Upper lobe of left lung (tissue), 6 donors: Measurements from ENCODE around the gene STRIP1. TPM values are rescaled to one million over a fixed set of nuclear protein-coding genes. Genes with fewer than 3 reads are reported as not detected.

Experiments used
- ATAC-seq, 2 donors: fragments of 200-7000 bp; cut with Tn5 transposase; one replicate each; pipeline ENCODE4 v1.9.1; 2022; ENCODE audit warnings: mild to moderate bottlenecking in 2 of 2, moderate library complexity in 2 of 2; ENCODE audit not compliant: low FRiP score in 2 of 2
- DNase-seq, 2 donors: peaks; one replicate each; pipeline ENCODE4 v3.0.0-alpha.2; 2019 to 2020
- H3K27ac ChIP-seq, 4 donors: fragments of 200-600 bp; sonication (generic); one replicate each; pipeline ENCODE4 v1.5.1; 2016 to 2019
- H3K27me3 ChIP-seq, 4 donors: fragments of 200-600 bp; sonication (generic); one replicate each; pipeline ENCODE4 v1.5.1; 2017 to 2019
- H3K36me3 ChIP-seq, 4 donors: fragments of 200-600 bp; sonication (generic); one replicate each; pipeline ENCODE4 v1.5.1; 2016 to 2019
- H3K4me1 ChIP-seq, 4 donors: fragments of 200-600 bp; sonication (generic); one replicate each; pipeline ENCODE4 v1.5.1; 2018 to 2019
- H3K4me3 ChIP-seq, 4 donors: fragments of 200-600 bp; sonication (generic); one replicate each; pipeline ENCODE4 v1.5.1; 2017 to 2019; ENCODE audit warnings: mild to moderate bottlenecking in 2 of 4, moderate library complexity in 1 of 4
- H3K9me3 ChIP-seq, 4 donors: fragments of 200-600 bp; sonication (generic); one replicate each; pipeline ENCODE4 v1.5.1; 2018 to 2019
- EP300 ChIP-seq, 4 donors: sonication (generic); formaldehyde crosslinking; IDR thresholded peaks; one replicate each; pipeline ENCODE4 v1.5.1; 2017; ENCODE audit warnings: antibody characterized with exemption in 4 of 4, control low read depth in 2 of 4
- POLR2A ChIP-seq, 4 donors: fragments of 450-650 bp; IDR thresholded peaks; one replicate each; pipeline ENCODE4 v1.5.1; 2016 to 2017; ENCODE audit warnings: antibody characterized with exemption in 4 of 4, mild to moderate bottlenecking in 2 of 4
- POLR2AphosphoS5 ChIP-seq, 2 donors: sonication (generic); formaldehyde crosslinking; IDR thresholded peaks; one replicate each; pipeline ENCODE4 v1.5.1; 2017; ENCODE audit warnings: antibody characterized with exemption in 2 of 2
- WGBS, 2 donors: methylation state at CpG; one replicate each; pipeline ENCODE4 v1.1.5; 2017 to 2018; 5-methylcytosine and 5-hydroxymethylcytosine counted together
- total RNA-seq, 6 donors: library from RNA; depleted of rRNA in 4 of 6; stranded (reverse); fragments of >200 nt in 4 of 6; gene quantifications; one replicate each; pipeline versions ENCODE4 v1.1.0 to v1.2.1, GENCODE V29; 2016 to 2021
- TF ChIP-seq, protein P1 (sequence below), 6 experiments: fragments of 450-650 bp in 4 of 6; fragments of 200-600 bp in 2 of 6; sonication (generic) in 2 of 6; IDR thresholded peaks; one replicate each; pipeline ENCODE4 v1.5.1; 2016 to 2019; ENCODE audit warnings: antibody characterized with exemption in 6 of 6
- donor health status: DM: no; HTN: no; CAD: no; lungs with moderate emphysema.
- donor health status: DM: no; HTN: yes; CAD: no; lungs with severe emphysema.

STRIP1 gene
- total RNA-seq, 6 donors from 2014 or later = 29.2 to 62.9 (median 34.3) TPM

- TF ChIP-seq POLR2AphosphoS5 (IDR thresholded peaks at IDR 0.05) (no peak), POLR2A (IDR thresholded peaks at IDR 0.05) (no peak), EP300 (IDR thresholded peaks at IDR 0.05) (no peak)
- TF ChIP-seq, protein P1, sequence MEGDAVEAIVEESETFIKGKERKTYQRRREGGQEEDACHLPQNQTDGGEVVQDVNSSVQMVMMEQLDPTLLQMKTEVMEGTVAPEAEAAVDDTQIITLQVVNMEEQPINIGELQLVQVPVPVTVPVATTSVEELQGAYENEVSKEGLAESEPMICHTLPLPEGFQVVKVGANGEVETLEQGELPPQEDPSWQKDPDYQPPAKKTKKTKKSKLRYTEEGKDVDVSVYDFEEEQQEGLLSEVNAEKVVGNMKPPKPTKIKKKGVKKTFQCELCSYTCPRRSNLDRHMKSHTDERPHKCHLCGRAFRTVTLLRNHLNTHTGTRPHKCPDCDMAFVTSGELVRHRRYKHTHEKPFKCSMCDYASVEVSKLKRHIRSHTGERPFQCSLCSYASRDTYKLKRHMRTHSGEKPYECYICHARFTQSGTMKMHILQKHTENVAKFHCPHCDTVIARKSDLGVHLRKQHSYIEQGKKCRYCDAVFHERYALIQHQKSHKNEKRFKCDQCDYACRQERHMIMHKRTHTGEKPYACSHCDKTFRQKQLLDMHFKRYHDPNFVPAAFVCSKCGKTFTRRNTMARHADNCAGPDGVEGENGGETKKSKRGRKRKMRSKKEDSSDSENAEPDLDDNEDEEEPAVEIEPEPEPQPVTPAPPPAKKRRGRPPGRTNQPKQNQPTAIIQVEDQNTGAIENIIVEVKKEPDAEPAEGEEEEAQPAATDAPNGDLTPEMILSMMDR (IDR thresholded peaks at IDR 0.05) = no peak
- peak in 1 of 2 donors; percentile 11 for ATAC-seq
Measured at GRCh38 chr1:110012100-110012780, 22.2 kb upstream of the STRIP1 start.

DNA sequence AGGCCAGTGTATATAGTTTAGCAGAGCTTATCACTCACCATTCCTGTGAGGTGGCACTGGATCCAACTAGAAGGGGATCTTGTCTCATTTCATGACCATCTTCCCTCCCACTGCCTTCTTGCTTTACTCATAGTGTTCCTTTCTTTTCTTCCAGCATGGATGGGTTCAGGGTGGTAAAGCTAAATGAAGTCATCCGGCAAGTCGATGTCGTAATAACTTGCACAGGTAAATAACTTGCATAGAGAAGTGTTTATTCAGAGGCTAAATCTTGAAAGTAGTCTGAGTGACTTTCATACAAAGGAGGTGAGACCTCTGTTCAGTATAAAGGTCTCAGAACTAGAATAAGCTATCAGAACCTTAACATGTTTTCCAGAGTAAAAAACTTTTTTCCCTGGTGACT is 16.6 kb upstream of the STRIP1 start:
- Histone ChIP-seq H3K4me3 (no peak overlapping the region), H3K27me3 (no peaks in the 10 kb centered on the region), H3K4me1 (no peaks in the 10 kb centered on the region), H3K9me3 (no peaks in the 10 kb centered on the region), H3K36me3 (peaks cover 65 to 100% (median 93%) of the 10 kb centered on the region in 4 donors), H3K27ac (no peak overlapping the region)
- TF ChIP-seq EP300 (IDR thresholded peaks at IDR 0.05) (no peak), POLR2A (IDR thresholded peaks at IDR 0.05) (no peak), POLR2AphosphoS5 (IDR thresholded peaks at IDR 0.05) (no peak)
- TF ChIP-seq, protein P1 (IDR thresholded peaks at IDR 0.05) = no peak
- ATAC-seq (no peak), DNase-seq (no peak)
- WGBS, 2 donors = 71 to 88% methylated on average over 3 of the region's 3 CpGs

More at GRCh38 chr1:110012100-110012780, 22.2 kb upstream of the STRIP1 start:
- Histone ChIP-seq H3K9me3 (no peaks in the 10 kb centered on the region), H3K27me3 (no peaks in the 10 kb centered on the region), H3K27ac (no peak overlapping the region), H3K4me3 (no peak overlapping the region), H3K36me3 (peaks cover 54 to 84% (median 63%) of the 10 kb centered on the region in 4 donors), H3K4me1 (peaks cover 0 to 3% (median 1%) of the 10 kb centered on the region in 4 donors)
- WGBS, 2 donors = 85 to 86% methylated on average over 6 of the region's 6 CpGs
- DNase-seq = no peak

DNA sequence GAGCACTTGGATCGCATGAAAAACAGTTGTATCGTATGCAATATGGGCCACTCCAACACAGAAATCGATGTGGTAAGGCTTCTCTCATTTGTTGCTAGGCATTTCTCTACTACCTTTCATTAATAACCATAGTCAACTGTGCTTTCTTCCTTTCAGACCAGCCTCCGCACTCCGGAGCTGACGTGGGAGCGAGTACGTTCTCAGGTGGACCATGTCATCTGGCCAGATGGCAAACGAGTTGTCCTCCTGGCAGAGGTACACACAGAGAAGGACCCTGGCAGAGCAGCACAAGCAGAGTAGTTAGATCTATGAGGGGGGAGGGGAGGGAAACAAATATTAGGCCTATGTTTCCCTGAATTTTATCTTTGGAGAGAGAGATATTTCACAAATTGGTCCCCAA is 16.0 kb upstream of the STRIP1 start:
- Histone ChIP-seq H3K4me1 (no peaks in the 10 kb centered on the region), H3K4me3 (no peak overlapping the region), H3K27ac (no peak overlapping the region), H3K9me3 (no peaks in the 10 kb centered on the region), H3K27me3 (no peaks in the 10 kb centered on the region), H3K36me3 (peaks cover 70 to 100% (median 94%) of the 10 kb centered on the region in 4 donors)
- 91 to 96% methylated on average over 9 of the region's 9 CpGs for WGBS, 2 donors
- ATAC-seq (no peak), DNase-seq (no peak)
- TF ChIP-seq, protein P1 (IDR thresholded peaks at IDR 0.05) = no peak
- no peak for TF ChIP-seq POLR2A (IDR thresholded peaks at IDR 0.05)
- no peak for TF ChIP-seq EP300 (IDR thresholded peaks at IDR 0.05)
- no peak for TF ChIP-seq POLR2AphosphoS5 (IDR thresholded peaks at IDR 0.05)

GRCh38 chr1:110019770-110020169 is 14.7 kb upstream of the STRIP1 start:
- H3K4me3 ChIP-seq = no peak overlapping the region
- ATAC-seq = no peak
- peaks cover 65 to 96% (median 88%) of the 10 kb centered on the region in 4 donors for H3K36me3 ChIP-seq
- H3K27me3 ChIP-seq = no peaks in the 10 kb centered on the region
- H3K9me3 ChIP-seq = no peaks in the 10 kb centered on the region
- H3K4me1 ChIP-seq = no peaks in the 10 kb centered on the region
- no peak for DNase-seq
- H3K27ac ChIP-seq = no peak overlapping the region
- 93 to 97% methylated on average over 1 of the region's 1 CpG for WGBS, 2 donors
- no peak for TF ChIP-seq POLR2AphosphoS5 (IDR thresholded peaks at IDR 0.05)

DNA sequence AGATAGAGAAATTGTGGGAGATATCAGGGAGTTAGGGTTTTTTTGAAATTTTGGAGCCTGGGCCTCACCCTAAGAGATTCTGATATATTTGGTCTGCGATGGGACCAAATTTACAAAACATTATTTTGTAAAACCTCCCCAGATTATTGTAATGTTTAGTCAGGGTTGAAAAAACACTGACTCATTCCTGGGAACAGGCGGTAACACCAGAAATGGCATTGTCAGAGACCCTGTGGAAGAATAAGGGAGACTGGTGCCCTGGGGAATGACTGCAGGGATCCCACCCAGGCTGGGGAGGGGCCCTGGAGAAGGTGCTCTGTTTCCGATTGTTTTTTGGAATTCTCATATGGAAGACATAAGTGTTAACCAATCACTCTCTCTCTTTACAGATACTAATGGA is 13.1 kb upstream of the STRIP1 start:
- H3K4me3 ChIP-seq = no peak overlapping the region
- no peaks in the 10 kb centered on the region for H3K27me3 ChIP-seq
- peaks cover 58 to 90% (median 73%) of the 10 kb centered on the region in 4 donors for H3K36me3 ChIP-seq
- WGBS, 2 donors = 90 to 95% methylated on average over 3 of the region's 3 CpGs
- TF ChIP-seq, protein P1 (IDR thresholded peaks at IDR 0.05) = no peak
- no peak for TF ChIP-seq POLR2AphosphoS5 (IDR thresholded peaks at IDR 0.05)
- no peak for TF ChIP-seq POLR2A (IDR thresholded peaks at IDR 0.05)
- TF ChIP-seq EP300 (IDR thresholded peaks at IDR 0.05) = no peak
- DNase-seq (no peak), ATAC-seq (no peak)
- no peaks in the 10 kb centered on the region for H3K4me1 ChIP-seq
- no peaks in the 10 kb centered on the region for H3K9me3 ChIP-seq
- no peak overlapping the region for H3K27ac ChIP-seq
